CD4-positive, alpha-beta T cell treated with Interleukin-6 for 4 hours (primary cell): Measurements from ENCODE around the gene SCUBE1.

Source experiments
- DNase-seq: peaks from one replicate; pipeline ENCODE4 v3.0.0-alpha.2; 2020; ENCODE audit warnings: mixed read lengths

SCUBE1 gene

GRCh38 chr22:43343262-43343669 is at the start of gene SCUBE1:
Gene SCUBE1, minus strand, starts transcription at chr22:43343372. Its CDS starts 111 bp downstream, at chr22:43343261.
- peak; percentile 48 for DNase-seq

- DNase-seq, result no peak
These were observed 49.3 kb upstream of the SCUBE1 start for GRCh38 chr22:43392385-43392989.

DNA sequence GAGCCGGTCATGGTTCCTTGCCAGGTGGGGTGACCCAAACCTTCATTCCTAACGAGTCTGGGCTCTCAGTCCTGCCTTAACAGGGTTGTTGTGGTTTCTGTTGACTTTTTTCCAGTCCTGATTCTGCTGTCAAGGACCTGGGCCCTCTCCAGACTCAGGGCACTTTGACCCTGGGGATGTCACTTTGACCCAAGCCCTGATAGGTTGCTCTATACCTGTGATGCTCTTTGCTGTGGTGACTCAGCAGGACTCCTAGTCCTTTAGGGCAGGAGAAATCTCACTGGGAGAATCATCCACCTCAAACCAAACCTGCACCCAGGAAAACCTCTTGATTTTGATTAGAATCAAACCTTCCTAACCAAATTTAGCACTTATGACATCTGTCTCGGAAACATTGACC is 48.1 kb upstream of the SCUBE1 start:
- DNase-seq, result no peak

DNA sequence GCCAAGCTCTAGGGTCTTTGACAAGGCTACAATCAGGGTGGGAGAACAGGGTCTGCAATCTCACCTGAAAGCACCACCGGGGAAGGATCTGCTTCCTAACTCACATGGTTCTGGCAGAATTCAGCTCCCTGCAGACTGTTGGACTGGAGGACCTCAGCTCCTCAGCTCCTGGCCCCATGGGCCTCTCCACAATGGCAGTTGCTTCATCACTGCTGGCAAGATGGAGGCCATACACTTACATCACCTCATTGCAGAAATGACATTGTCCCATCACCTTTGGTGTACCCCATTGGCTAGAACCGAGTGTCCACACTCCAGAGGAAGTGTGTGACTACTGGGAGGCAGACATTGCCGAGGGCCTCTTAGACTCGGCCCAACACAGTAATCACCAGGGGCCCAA is 47.7 kb upstream of the SCUBE1 start:
- DNase-seq, result no peak

GRCh38 chr22:43390166-43390565 is 47.0 kb upstream of the SCUBE1 start:
- no peak for DNase-seq

- no peak for DNase-seq
These were observed 46.2 kb upstream of the SCUBE1 start for GRCh38 chr22:43389227-43389836.

GRCh38 chr22:43388420-43388851 is 45.3 kb upstream of the SCUBE1 start:
- peak; percentile 73 for DNase-seq

DNA sequence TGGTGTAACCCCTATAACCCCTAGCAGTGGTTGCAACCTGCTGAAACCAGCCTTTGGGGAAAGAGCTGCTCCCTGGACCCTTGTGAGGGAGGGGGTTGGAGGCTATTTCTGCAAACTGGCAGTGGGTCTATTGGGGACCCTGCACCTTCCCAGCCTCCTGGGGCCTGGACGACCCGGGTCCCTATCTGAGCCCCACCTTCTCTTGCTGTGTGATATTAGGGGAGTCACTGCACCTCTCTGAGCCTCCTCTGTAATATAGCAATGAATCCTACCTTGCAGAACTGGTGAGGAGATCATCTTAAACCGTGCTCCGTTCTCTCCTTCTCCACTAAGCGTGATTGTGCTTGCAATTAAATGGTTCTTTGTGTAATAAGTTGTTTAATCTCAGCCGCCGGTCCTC is 44.6 kb upstream of the SCUBE1 start:
- DNase-seq, result no peak

GRCh38 chr22:43385770-43386641 is 42.8 kb upstream of the SCUBE1 start:
- DNase-seq, result peak; percentile 76

DNA sequence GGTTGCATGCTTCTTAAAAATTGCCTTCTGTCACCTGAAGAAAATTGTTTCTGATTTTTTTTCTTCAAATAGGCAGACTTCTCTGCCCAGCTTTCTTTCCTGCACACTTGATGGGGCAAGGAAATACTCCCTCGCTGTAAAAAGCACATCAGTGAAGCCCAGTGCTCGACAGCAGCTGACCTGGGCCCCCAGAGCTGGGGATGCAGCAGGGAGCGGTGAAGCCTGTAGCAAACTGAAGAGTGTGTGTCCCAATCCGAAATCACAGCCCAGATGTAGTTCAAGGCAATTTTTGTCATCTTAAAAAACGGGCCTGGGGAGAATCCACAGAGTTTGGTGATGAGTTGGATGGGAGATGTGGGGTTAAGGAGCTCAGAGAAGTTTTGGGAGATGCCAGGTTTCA is 41.7 kb upstream of the SCUBE1 start:
- DNase-seq, result no peak

DNA sequence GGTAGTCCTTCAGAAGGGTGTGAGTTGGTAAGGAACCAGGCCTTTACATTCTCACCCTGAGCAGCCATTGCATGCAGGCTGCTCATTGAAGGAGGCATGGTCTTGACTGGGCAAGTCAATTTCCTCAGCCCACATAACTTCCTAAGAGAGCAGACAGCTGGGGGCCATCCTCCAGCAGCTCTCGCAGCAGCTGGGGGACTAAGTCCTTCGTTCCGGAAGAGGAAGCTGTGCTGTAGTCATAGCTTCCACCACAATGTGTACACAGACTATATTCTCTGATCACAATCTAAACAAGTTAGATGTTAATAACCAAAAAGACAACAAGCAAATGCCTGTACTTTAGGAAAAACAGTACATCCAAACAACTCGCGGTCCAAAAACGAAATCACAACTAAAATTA is 38.5 kb upstream of the SCUBE1 start:
- no peak for DNase-seq

DNA sequence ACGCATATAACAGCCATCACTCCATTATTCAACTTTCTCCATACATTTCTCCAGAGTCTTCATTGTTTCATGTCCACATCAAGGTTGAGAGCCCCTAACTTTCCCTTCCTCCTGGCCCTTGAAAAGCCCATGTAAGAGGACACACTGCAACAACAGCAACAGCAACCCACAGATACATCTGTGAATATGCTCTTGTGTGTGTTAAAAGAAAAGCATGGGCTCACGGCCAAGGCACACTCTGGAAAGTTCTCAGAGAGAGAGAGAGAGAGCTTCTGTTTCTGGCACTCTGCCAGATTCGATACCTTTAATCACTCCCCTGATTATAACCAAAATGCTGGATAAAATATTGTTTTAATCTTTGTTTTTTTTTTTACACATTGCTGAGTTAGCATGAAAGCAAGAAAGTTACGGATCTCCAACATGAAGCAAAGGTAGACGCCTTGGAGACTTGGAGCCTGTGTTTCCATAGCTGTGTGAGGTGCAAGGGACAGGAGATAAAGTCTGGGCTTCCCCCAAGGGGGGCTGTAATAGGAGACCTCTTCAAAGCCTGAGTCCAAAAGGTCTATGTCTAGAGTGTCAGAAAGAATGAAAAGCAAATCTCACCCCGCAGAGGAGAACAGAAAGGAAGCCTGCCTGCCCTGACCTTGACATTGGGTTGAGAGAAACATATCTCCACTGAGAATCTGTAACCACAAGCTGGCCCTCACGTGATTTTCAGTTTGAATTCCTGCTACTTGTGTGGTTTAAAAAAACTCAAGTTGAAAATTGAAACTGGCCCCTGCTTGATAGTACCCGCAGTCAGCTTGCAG is 34.9 kb upstream of the SCUBE1 start:
- no peak for DNase-seq

DNA sequence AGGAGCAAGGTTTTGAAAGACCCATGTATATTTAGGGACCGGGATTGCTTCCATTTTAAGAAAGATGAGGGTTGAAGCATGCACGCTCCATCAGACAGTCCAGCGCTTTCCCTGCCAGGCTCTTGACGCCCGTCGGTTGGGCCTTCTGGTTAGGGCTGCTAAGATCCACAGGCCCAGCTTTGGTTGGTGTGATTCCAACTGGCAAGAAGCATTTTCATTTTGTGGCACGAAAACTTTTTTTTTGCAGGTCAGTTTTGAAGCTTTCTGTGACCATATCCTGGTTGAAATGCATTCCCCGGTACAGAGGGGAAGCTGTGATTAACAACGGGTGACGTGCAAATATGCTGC is 34.4 kb upstream of the SCUBE1 start:
- DNase-seq, result no peak

DNA sequence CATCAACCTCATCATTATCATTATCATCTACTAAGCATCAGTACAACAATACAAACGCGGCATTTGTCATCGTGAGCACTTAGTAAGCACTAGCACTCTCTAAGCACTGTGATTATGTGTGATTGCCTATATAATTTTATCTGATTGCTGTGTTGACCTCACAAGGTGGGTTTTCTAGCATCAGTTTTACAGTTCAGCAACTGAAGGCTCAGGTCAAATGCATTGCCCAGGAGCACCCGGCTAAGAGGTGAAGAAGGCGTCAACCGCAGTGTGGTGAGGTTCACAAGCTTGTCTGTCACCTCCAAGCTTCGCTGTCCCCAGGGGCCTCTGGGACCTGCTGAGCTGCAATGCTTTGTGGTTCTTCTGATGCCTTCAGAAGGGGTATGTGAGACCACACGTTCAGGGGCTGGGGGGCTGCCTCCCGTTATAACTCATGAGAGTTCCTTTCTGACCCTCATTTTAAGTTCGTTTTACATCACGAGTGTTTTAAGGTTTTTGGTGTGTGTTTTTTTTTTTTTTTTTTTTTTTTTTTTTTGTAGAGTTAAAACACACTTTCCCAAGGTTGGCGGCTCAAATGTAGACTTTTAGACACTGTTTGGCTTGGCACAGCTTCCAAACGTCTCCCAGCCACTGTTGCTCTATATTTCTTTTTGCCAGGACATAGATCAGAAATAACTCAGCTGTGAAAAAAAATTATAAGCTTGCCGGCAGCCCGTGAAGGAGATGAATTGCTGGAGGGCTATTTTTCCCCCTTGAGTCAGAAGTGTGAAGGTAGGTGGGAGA is 33.8 kb upstream of the SCUBE1 start:
- peak; percentile 18 for DNase-seq

GRCh38 chr22:43375951-43376455 is 32.8 kb upstream of the SCUBE1 start:
- no peak for DNase-seq

DNA sequence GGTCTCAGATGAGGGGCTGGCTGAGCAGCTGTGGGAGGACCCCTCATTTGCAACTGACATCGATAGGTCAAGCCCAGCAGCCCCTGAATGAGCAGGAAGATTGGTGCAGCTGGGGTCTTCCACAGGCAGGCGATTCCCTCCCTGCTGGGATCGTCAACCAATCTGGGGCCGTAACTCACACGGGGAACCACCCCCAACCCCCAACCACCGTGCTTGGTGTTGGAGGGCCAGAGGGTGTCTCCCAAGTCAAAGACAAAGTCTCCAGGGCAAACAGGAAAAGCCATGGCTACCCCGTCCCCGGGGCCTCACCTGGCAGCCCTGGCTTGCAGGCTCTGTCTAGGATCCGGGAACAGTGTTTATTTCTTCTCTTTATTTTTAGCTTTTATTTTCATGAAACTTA is 26.9 kb upstream of the SCUBE1 start:
- no peak for DNase-seq

DNA sequence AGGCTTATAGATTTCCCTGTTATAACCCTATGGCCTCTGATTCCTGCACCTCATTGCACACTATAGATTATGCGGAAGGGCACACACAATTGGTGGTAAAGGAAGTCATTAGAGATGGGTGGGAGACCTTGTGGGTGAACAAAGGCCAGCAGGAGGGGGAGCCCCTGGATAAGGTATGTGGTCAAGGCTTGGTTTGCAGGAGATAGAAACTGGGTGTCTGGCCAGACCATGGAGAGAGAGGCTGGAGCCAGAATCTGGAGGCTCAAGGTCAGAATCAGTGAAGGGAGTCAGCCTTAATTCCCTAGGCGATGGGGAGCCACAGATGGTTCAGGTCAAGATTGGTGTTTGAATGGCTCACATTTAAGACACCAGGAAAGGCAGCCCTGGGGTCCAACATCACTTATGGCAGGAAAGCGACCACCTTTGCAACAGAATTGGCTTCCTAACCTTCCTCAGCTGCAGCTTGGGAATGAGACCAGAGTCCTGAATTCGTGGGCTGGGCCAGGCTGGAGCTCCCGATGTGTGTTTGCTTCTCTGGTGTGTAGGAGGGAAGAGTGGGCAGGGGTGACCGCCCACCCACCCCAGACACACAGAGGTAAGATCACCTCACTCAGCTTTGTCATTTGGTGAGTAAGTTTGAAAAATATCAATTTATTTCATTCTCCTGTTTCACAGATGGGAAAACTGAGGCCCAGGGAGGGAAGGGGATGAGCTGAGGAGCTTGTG is 22.7 kb upstream of the SCUBE1 start:
- no peak for DNase-seq

DNA sequence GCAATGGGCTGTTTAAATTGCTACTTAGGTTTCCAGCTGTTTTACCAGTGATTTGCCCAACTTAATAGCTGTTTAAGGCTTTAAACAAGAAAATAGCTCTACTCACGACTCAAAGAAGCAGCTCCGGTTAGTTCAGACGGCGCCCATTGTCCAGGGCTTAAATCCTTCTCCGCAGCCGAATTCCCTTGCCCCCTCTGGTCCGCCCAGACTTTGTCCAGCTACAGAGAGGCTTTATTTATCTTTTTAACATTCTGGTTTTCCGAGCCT is 20.9 kb upstream of the SCUBE1 start:
- DNase-seq, result no peak

- no peak for DNase-seq
These were observed 20.4 kb upstream of the SCUBE1 start for GRCh38 chr22:43363315-43364168.

GRCh38 chr22:43360576-43360975 is 17.4 kb upstream of the SCUBE1 start:
- no peak for DNase-seq

DNA sequence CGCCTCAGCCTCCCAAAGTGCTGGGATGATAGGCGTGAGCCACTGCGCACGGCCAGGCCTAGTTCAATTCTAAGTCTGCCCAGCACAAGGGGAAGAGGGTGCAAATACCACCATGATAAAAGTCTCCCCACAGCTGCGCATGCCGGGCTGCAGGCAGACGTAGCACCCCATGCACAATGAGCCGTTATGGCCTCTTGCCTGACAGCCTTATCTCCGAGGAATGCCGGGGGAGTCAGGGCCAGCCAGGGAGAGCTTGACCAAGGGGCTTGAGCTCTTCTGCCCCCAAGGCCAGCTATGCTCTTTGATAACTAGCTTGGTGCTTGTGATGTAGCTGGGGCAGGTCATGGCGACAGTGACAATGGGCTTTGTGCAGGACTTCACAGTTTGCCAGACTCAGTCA is 13.7 kb upstream of the SCUBE1 start:
- DNase-seq, result no peak
